IMR-90 (cell line): Measurements from ENCODE around the gene RHOH.

Source experiments
- BHLHE40 ChIP-seq: fragments of 150-350 bp; IDR thresholded peaks from 2 replicates; pipeline ENCODE4 v1.6.1; 2016; ENCODE audit warnings: mild to moderate bottlenecking, low read depth, low read length
- CEBPB ChIP-seq: IDR thresholded peaks from 2 replicates; pipeline ENCODE4 v1.6.1; 2012; ENCODE audit warnings: low read depth, low read length, improper control_type of control experiment
- CTCF ChIP-seq: conservative IDR thresholded peaks from 2 replicates; pipeline ENCODE4 v1.5.1; 2012; ENCODE audit warnings: mild to moderate bottlenecking, low read depth, low read length, improper control_type of control experiment
- ELK1 ChIP-seq: fragments of 150-350 bp; IDR thresholded peaks from 2 replicates; pipeline ENCODE4 v1.6.1; 2016; ENCODE audit warnings: low read depth, mild to moderate bottlenecking, low read length, moderate library complexity, borderline replicate concordance
- NFE2L2 ChIP-seq: fragments of 150-350 bp; IDR thresholded peaks from 2 replicates; pipeline ENCODE4 v1.6.1; 2016; ENCODE audit warnings: low read depth, mild to moderate bottlenecking, low read length
- POLR2A ChIP-seq: IDR thresholded peaks from 2 replicates; pipeline ENCODE4 v1.6.1; 2012; ENCODE audit warnings: mild to moderate bottlenecking, low read depth, low read length
- RAD21 ChIP-seq: IDR thresholded peaks from 2 replicates; pipeline ENCODE4 v1.6.1; 2012; ENCODE audit warnings: low read length, improper control_type of control experiment
- RCOR1 ChIP-seq: IDR thresholded peaks from 2 replicates; pipeline ENCODE4 v1.6.1; 2012; ENCODE audit warnings: mild to moderate bottlenecking, low read length, improper control_type of control experiment; ENCODE audit not compliant: insufficient replicate concordance
- SMC3 ChIP-seq: fragments of 150-350 bp; IDR thresholded peaks from 2 replicates; pipeline ENCODE4 v1.6.1; 2016; ENCODE audit warnings: low read depth, mild to moderate bottlenecking, antibody characterized with exemption, low read length, moderate library complexity

DNA sequence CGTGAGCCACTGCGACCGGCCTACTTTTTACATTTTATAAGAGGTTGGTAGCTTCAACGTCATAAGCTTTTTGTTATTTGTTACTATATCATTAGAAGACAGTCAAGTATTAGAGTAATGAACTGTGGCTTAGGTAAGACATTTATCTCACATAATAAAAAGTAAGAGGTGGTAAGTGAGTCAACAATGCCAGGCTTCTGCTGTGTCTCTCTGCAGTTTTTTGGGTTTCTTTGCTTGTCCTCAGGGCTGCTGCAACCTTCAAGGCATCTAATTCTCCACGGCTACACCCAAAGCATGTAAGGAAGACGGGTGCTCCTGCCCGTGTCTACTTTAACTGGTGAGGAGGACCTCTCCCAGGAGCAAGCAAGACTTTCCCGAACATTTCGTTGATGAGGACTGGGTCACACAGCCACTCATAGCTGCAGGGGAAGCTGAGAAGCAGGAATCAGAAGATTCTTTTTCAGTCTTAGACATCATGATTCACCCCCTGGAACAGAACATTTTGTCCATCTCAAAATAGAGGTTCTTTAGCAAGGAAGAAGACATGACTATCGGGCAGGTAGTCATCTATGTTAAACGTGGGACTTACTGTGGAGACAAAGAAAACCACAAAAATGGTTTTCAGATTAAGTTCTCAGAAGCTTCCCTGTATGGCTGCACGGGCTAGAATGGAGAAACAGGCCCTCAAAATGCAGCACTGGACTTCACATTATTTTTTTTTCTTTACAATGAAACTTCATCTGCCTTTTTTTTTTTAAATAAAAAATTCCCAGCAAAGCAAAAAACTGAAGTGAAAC, 13.0 kb upstream of the RHOH start:
- TF ChIP-seq CTCF = no peak
- no peak for TF ChIP-seq RCOR1
- no peak for TF ChIP-seq POLR2A
- TF ChIP-seq NFE2L2 = no peak
- TF ChIP-seq RAD21 = no peak
- TF ChIP-seq ELK1 = no peak
- TF ChIP-seq SMC3 = no peak
- TF ChIP-seq BHLHE40 = no peak
- no peak for TF ChIP-seq CEBPB
